Activated CD4-positive, alpha-beta T cell treated with anti-CD3 and anti-CD28 coated beads, Interleukin-10, Interleukin-2, amounts not matched to agents 100 ng/mL and 50 ng/mL, durations not matched to agents 16 hours and 8 hours (primary cell): Measurements from ENCODE around the gene ASIC4.
A peak's percentile ranks its signal among the peaks of the same experiment; 100 is the strongest.

ENCODE experiments used
- DNase-seq: peaks from one replicate; pipeline ENCODE4 v3.0.0-alpha.2; 2020

Gene ASIC4

GRCh38 chr2:219537657-219538488 is 23.6 kb downstream of the ASIC4 start:
- no peak for DNase-seq

DNA sequence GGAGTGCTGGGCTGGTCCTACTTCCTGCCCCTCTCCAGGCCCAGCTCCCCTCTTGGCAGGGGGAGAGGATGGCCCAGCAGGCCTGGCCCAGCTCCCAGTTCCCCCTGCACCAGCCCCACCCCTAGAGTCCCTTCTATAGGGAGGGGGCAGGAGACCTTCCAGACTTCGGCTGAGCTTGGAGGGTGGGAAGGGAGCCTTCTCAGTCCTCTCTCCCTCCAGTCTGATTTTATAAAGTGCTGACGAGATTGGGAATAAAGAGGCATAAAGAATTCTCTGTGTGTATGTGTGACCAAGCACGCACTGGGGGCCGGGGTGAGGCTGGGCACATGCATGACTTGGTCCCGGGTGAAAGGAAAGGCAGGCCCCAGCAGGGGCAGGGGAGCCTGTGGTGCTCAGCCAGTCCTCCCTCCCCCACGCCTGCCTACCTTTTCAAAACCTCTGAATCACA is 24.2 kb downstream of the ASIC4 start:
- DNase-seq = no peak

DNA sequence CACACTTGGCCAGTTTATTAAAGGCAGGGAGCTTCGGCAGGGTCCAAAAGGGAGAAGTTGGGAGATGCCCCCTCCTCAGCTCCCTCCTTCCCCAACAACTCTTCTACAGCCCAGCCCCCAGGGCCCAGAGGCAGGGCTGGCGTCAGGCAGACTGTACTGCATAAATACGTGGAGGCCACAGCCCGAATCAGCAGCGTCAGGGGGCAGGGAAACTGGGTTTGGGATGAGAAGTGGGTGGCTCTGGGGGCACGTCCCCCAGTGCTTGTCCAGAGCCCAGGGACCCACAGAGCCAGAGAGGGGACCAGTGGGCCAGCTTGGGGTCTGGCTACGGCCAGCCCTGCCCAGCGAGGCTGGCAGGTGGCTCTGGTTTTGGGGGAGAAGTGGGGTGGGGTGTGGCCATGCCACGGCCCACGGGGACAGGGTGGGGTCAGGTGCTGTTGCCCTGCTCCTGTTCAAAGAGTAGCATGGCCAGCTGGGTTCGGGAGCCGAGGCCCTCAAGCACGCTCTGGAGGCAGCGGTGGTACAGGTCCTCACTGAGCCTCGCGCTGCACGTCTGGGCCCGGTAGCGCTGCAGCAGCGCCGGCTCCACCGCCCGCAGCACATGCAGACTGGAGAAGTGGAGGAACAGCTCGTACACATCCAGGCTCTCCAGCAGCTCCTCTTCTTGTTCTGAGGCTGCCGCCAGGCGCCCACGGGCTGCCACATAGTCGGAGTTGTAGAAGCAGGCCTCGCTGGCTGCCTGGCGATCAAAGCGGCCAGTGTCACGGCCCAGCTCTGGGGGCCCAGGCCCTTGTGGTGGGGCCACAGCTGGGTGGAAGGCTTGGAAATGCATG is 24.9 kb downstream of the ASIC4 start:
- no peak for DNase-seq

GRCh38 chr2:219539926-219540678 is 25.8 kb downstream of the ASIC4 start:
- no peak for DNase-seq

GRCh38 chr2:219540784-219541504 is 26.7 kb downstream of the ASIC4 start:
- no peak for DNase-seq

DNA sequence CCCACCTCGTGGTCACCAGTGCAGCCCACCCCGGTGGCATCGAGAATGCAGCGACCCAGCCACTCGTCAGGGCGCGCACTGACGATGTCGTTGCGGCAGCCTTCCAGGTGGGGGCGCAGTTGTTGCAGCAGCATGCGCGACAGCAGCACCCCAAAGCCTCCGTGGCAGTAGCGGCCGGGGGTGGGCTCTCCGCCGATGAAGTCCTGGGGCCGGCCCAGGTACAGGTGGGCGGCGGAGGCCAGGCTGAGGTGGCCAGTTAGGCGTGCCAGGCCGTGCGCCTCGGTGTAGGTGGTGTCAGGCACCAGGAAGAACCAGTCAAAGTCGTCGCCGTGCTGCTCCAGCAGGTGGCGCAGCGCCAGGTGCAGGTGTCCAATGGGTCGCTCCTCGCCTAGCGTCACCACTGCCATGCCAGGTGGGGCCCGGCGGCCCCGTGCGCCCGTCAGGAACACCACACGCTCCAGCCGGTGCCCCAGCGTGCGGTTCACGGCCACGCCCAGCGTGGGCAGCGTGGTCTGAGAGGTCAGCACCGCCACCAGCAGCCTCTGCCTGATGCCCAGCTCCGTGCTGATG is 27.4 kb downstream of the ASIC4 start:
- DNase-seq = peak; percentile 92

DNA sequence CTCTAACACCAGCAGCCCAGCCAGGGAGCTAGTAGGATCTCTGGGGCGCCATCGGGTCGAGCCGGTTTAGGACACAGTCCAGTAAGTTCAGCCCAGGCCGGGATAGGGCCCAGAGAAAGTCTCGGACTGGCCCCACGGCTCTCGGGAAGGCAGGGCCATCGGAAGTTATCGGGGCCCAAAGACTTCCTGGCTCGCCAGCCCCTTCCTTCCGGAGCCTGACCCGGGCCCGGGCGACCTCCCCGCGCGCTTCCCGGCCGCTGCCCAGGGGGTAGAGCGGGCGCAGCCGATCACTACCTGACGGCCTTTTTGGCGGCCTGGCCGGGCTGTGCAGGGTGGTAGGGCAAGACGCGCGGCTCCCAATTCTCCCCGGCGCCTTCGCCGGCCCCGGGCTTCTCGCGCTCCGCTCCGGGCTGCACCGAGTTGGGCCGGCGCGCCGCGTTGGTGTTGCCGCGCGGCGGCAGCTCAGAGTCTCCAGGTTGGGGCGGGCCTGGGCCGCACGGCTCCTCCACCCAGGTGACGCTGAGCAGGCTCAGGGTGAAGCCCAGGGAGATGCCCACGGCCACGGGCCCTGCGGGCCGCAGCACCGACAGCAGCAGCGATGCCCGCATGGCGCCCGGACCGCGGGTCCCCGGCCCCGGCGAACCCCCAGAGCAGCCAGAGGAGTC is 28.8 kb downstream of the ASIC4 start:
- peak; percentile 46 for DNase-seq

DNA sequence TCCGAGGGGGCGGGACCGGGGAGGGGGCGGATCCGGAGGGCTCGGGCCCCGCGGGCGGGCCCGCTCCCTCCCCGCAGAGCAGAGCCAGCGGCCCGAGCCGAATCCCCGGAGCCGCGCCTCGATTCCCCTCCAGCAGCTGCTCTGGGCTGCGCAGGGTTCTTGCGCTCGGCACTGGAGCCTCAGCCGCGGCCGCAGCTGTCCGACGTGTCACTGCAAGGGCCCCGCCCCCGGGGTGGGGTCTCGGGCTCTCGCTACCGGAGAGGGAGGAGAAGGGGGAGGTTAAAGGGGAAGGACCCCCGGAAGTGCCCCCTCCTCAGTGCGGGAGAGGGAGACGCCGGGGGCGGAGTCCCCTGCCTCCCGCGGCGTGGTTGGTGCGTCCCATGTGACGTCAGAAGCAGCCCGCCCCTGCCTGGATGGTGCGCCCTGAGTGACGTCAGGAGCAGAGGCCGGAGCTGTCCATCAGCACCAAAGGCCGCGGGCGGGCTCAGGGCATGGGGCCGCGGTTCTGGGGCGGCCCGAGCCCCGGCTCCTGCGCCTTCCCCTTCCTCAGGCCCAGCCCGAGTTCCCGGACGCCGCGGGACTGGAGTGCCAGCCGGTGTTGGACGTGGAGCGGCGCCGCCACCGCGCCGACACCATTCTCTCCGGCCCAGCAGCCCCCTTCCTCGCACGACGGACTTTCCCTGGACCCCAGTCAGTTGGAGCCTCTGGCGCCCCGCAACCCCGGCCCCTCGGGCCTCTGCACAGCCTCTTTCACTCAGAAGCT is 29.5 kb downstream of the ASIC4 start, which contains the start of the genes CHPF and TMEM198:
TSS of gene CHPF (minus strand) at position 214 of the 763 bp plus-strand sequence. CDS start 271 bp downstream, outside the sequence.
TSS of gene TMEM198 (plus strand) at position 433 of the 763 bp plus-strand sequence. CDS start 700 bp downstream, outside the sequence.
- peak; percentile 98 for DNase-seq

DNA sequence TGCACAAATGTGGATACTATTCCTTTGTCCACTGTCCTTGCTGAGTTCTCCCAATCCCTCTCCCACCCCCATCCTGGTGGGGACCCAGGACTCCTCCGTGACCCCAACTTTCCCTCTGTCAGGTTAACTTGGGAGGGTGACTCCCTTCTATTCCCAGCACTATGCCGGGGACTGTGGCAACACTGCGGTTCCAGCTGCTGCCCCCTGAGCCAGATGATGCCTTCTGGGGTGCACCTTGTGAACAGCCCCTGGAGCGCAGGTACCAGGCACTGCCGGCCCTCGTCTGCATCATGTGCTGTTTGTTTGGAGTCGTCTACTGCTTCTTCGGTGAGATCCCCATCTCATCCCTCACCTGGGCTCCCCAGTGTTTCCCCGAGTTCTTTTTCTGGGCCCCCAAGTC is 30.3 kb downstream of the ASIC4 start:
- DNase-seq = no peak

DNA sequence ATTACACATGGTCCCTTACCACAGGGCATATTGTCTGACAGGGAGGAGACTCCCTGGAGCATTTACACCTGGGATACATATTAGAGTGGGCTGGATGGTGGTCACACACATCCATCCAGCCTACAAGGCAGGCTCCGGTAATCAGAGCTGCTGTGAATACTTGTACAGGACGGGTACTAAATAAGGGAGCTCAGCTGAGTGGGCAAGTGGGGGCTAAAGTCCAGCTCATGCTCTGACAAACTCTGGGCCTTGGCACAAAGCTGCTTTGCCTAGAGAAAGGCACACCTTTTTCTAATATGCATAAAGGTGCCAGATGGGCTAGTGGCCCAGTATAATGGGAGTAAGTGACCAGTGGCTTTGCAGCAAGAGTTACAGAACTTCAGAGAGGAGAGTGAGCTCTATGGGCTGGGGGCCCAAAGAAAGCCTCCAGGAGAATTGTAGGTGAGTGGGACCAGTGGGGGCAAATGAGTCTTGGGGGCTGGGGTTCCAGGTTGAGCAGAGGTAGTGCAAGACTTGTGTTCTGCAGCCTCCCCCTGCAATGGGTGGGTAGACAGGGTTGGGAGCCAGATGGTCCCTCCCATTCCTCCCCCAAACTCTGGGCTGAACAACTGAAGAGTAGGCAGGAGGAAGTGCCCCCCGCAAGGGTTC is 31.1 kb downstream of the ASIC4 start:
- no peak for DNase-seq

GRCh38 chr2:219545943-219546352 is 31.7 kb downstream of the ASIC4 start:
- DNase-seq = no peak

- DNase-seq = no peak
Observed at GRCh38 chr2:219547621-219548020, 33.3 kb downstream of the ASIC4 start.

DNA sequence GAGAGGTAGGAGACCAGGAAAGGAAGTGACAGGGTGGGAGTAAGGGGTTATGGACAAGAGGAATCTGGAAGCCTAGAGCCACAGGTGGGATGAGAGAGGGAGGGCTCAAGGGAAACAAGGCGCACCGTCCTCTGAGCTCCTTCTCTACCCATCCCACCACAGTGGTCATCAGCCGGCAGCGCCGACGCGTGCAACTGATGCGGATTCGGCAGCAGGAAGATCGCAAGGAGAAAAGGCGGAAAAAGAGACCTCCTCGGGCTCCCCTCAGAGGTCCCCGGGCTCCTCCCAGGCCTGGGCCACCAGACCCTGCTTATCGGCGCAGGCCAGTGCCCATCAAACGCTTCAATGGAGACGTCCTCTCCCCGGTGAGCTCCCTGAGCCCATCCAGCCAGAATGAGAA is 34.7 kb downstream of the ASIC4 start:
- DNase-seq = no peak

DNA sequence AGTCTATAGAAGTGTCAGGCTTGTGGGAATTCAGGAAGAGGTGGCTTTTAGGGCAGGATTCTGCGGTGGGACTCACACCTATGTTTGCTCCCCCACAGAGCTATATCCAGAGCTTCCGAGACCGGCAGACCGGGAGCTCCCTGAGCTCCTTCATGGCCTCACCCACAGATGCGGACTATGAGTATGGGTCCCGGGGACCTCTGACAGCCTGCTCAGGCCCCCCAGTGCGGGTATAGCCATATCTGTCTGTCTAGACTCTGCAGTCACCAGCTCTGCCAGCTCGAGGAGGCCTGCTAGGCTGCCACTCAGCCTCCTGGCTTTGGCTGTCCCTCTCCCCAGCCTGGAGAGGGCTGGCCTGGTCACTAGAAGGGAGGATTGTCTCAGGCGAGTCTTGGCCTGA is 35.3 kb downstream of the ASIC4 start:
- no peak for DNase-seq

DNA sequence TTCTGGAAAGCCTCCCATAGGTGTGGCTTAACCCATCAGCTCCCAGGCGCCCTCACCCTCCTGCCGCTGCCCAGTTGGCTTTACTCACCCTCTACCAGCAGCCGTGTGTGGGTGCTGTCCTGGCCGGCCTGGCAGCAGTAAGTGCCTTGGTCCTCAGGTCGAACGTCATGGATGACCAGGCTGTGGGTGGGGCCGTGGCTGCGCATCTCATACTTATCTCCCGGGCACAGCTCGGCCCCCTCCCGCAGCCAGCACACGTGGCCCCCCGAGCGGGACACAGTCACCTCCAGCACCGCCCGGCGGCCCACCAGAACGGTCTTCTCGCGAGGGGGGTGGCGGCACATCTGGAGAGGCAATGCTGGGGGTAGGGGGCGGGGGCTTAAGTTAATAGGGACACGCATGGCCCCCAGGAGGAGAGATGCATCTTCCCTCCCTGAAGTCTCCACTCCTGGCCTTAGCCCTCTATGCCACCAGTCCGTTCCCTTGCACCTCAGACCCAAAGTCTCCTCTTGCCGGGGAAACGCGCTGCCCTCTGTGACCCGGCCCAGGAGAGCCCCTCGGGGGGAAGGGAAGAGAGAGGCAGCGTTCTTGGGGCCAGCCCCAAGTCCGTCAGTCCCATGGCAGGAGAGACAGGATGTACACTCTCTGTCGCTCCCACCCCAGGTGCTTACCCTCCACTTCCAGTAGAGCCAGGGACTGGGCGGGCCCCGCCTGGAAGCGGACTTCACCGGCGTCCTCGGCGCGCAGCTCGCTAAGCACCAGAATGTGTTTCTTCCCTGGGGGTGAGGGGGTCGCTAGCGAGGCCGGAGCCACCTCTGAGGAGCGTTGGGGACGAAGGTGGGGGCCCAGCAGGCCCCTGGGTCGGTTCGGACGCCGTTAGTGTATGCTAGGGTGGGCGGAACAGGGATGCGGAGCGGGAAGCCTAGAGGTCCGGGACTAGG is 37.4 kb downstream of the ASIC4 start:
- peak; percentile 5 for DNase-seq

DNA sequence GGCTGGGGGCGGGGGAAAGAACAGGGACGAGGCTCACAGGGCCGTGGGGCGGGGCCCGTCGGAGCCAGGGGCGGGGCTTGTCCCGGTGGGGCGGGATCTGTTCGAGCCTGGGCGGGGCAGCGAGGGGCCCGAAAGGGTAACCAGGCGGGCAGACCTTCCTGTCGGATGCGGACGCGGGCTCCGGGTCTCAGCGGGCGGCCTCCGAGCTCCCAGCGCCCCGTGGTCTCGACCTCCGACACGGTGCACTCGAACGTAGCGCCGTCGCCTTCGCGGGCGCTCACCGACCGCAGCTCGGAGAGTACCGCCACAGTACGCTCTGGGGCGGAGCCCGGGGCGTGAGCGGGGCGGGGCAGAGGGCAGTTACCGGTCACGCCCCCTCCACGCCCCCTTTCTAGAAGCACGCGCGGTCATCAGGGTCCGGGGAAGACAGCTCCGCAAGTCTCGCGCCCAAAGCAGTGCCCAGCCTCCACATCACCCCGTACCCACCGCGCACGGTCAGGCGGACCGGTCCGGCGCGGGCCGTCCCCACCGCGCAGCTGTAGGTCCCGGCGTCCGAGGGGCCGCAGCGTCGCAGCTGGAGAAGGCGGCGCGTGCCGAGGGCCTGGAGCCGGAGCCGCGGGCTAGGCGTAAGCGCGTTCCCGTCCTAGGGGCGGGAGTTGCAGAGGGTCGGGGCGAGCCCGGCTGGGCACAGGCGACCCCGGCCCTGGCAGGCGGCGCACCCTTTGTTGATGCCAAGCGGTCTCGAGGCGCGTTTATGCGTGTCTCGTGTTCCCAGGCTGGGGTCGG is 38.3 kb downstream of the ASIC4 start:
- peak; percentile 80 for DNase-seq

- DNase-seq = no peak
Observed at GRCh38 chr2:219553168-219553417, 38.8 kb downstream of the ASIC4 start.

GRCh38 chr2:219553463-219553963 is 39.2 kb downstream of the ASIC4 start:
- no peak for DNase-seq
